ENCODE data around the gene IL12RB1.
"Not testable (repeated sequence)": the region's sequence is repeated elsewhere in the genome, so short reads cannot be mapped to it uniquely, and the experiment has no call there.

IL12RB1 gene

GRCh38 chr19:18093439-18094161 lies 6.9 kb upstream of the IL12RB1 start:
- H3K27ac ChIP-seq (ENCODE audit: low read depth, low read length): no peak overlapping the region

GRCh38 chr19:18091217-18091608 lies 4.5 kb upstream of the IL12RB1 start:
- Histone ChIP-seq H3K36me3 (ENCODE audit: control insufficient read depth, insufficient read depth, low read length) (no peaks in the 10 kb centered on the region), H3K4me1 (ENCODE audit: control insufficient read depth, insufficient read depth, low read length) (no peaks in the 10 kb centered on the region), H3K27me3 (ENCODE audit: control insufficient read depth, insufficient read depth, low read length) (no peaks in the 10 kb centered on the region), H3K4me3 (ENCODE audit: low read length) (no peak overlapping the region), H3K9ac (ENCODE audit: low read length) (no peak overlapping the region), H3K27ac (ENCODE audit: low read depth, low read length) (no peak overlapping the region)

More at GRCh38 chr19:18093439-18094161, 6.9 kb upstream of the IL12RB1 start:
- no peaks in the 10 kb centered on the region for H3K27me3 ChIP-seq (ENCODE audit: control insufficient read depth, insufficient read depth, low read length)
- no peak overlapping the region for H3K4me3 ChIP-seq (ENCODE audit: low read length)
- no peak overlapping the region for H3K9ac ChIP-seq (ENCODE audit: low read length)
- H3K4me1 ChIP-seq (ENCODE audit: control insufficient read depth, insufficient read depth, low read length): peaks cover 4% of the 10 kb centered on the region
- no peaks in the 10 kb centered on the region for H3K36me3 ChIP-seq (ENCODE audit: control insufficient read depth, insufficient read depth, low read length)

GRCh38 chr19:18090545-18091216 lies 3.9 kb upstream of the IL12RB1 start:
- Histone ChIP-seq H3K27me3 (ENCODE audit: control insufficient read depth, insufficient read depth, low read length) (no peaks in the 10 kb centered on the region), H3K27ac (ENCODE audit: low read depth, low read length) (no peak overlapping the region), H3K36me3 (ENCODE audit: control insufficient read depth, insufficient read depth, low read length) (no peaks in the 10 kb centered on the region), H3K9ac (ENCODE audit: low read length) (no peak overlapping the region), H3K4me1 (ENCODE audit: control insufficient read depth, insufficient read depth, low read length) (no peaks in the 10 kb centered on the region), H3K4me3 (ENCODE audit: low read length) (no peak overlapping the region)

DNA sequence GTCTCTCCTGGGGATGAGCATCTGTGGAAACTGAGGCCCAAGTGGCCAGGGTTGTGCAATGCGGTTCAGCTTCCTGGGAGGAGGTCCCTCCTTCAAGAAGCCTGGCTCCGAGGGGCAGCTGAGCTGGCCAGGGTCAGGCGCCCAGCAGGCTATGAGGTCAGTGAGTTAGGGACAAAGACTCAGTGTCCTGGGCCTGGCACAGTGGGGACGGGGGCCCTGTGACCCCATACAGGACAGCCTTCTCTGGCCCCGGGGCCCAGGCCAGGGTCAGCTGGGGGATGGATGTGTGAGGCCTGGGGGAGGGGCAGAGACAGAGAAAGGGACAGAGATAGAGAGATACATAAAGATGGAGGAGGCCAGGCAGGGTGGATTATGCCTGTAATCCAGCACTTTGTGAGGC lies 3.0 kb upstream of the IL12RB1 start:
- H3K36me3 ChIP-seq (ENCODE audit: control insufficient read depth, insufficient read depth, low read length): no peaks in the 10 kb centered on the region
- H3K4me1 ChIP-seq (ENCODE audit: control insufficient read depth, insufficient read depth, low read length): no peaks in the 10 kb centered on the region
- H3K9ac ChIP-seq (ENCODE audit: low read length): no peak overlapping the region
- no peaks in the 10 kb centered on the region for H3K27me3 ChIP-seq (ENCODE audit: control insufficient read depth, insufficient read depth, low read length)
- H3K4me3 ChIP-seq (ENCODE audit: low read length): no peak overlapping the region
- H3K27ac ChIP-seq (ENCODE audit: low read depth, low read length): no peak overlapping the region

DNA sequence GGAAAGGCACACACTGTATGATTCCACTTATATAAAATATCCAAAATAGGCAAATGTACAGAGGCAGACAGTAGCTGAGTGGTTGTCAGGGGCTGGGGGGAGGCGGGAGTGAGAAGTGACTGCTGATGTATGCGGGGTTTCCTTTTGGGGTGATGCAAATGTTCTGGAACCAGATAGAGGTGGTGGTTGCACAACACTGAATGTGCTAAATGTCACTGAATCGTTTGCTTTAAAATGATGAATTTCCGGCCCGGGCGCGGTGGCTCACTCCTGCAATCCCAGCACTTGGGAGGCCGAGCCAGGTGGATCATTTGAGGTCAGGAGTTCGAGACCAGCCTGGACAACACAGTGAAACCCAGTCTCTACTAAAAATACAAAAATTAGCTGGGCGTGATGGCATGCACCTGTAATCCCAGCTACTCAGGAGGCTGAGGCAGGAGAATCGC lies 2.4 kb upstream of the IL12RB1 start:
- not testable (repeated sequence) for H3K4me3 ChIP-seq (ENCODE audit: low read length); H3K9ac ChIP-seq (ENCODE audit: low read length); H3K27ac ChIP-seq (ENCODE audit: low read depth, low read length); H3K36me3 ChIP-seq (ENCODE audit: control insufficient read depth, insufficient read depth, low read length); H3K4me1 ChIP-seq (ENCODE audit: control insufficient read depth, insufficient read depth, low read length); H3K27me3 ChIP-seq (ENCODE audit: control insufficient read depth, insufficient read depth, low read length)

DNA sequence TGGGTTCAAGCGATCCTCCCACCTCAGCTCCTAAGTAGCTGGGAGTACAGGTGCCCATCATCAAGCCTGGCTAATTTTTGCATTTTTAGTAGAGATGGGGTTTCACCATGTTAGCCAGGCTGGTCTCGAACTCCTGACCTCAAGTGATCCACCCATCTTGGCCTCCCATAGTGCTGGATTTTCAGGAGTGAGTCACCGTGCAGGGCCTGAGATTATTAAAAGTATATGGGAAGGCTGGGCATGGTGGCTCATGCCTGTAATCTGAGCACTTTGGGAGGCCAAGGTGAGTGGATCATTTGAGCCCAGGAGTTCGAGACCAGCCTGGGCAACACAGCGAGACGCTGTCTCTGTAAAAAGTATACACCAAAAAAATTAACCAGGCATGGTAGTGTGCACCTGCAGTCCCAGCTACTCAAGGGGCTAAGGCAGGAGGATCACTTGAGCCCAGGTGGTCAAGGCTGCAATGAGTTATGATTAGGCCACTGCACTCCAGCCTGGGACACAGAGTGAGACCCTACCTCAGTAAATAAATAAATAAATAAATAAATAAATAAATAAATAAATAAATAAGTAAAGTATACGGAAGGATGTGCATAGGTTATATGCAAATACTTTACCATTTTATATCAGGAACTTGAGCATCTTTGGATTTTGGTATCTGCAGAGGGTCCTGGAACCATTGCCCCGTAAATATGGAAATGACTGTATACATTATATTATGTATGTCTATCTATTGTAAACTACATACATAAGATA lies 854 bp downstream of the IL12RB1 start:
- Histone ChIP-seq H3K27me3 (ENCODE audit: control insufficient read depth, insufficient read depth, low read length) (no peaks in the 10 kb centered on the region), H3K9ac (ENCODE audit: low read length) (no peak overlapping the region), H3K4me3 (ENCODE audit: low read length) (no peak overlapping the region), H3K4me1 (ENCODE audit: control insufficient read depth, insufficient read depth, low read length) (no peaks in the 10 kb centered on the region), H3K27ac (ENCODE audit: low read depth, low read length) (no peak overlapping the region), H3K36me3 (ENCODE audit: control insufficient read depth, insufficient read depth, low read length) (no peaks in the 10 kb centered on the region)

GRCh38 chr19:18083929-18084684 lies 2.6 kb downstream of the IL12RB1 start:
- Histone ChIP-seq H3K4me1 (ENCODE audit: control insufficient read depth, insufficient read depth, low read length) (no peaks in the 10 kb centered on the region), H3K36me3 (ENCODE audit: control insufficient read depth, insufficient read depth, low read length) (no peaks in the 10 kb centered on the region), H3K4me3 (ENCODE audit: low read length) (no peak overlapping the region), H3K27ac (ENCODE audit: low read depth, low read length) (no peak overlapping the region), H3K9ac (ENCODE audit: low read length) (no peak overlapping the region), H3K27me3 (ENCODE audit: control insufficient read depth, insufficient read depth, low read length) (no peaks in the 10 kb centered on the region)

DNA sequence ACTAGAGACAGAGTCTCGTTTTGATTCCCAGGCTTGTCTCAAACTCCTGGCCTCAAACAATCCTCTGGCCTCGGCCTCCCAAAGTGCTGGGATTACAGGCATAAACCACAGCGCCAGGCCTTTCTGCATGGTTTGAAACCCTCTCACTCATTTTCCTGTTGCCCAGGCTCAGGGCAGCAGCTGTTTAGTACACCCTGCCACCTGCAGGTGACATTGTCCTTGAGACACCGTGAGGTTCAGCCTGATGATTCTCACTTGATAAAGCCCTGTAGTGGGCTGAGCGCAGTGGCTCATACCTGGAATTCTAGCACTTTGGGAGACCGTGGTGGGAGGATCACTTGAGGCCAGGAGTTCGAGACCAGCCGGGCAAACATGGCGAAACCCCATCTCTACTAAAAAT lies 12.5 kb downstream of the IL12RB1 start:
- Histone ChIP-seq H3K9ac (ENCODE audit: low read length) (no peak overlapping the region), H3K4me1 (ENCODE audit: control insufficient read depth, insufficient read depth, low read length) (no peaks in the 10 kb centered on the region), H3K4me3 (ENCODE audit: low read length) (no peak overlapping the region), H3K27ac (ENCODE audit: low read depth, low read length) (no peak overlapping the region), H3K27me3 (ENCODE audit: control insufficient read depth, insufficient read depth, low read length) (peaks cover 3% of the 10 kb centered on the region), H3K36me3 (ENCODE audit: control insufficient read depth, insufficient read depth, low read length) (no peaks in the 10 kb centered on the region)

- Histone ChIP-seq H3K9ac (ENCODE audit: low read length) (no peak overlapping the region), H3K27ac (ENCODE audit: low read depth, low read length) (no peak overlapping the region), H3K36me3 (ENCODE audit: control insufficient read depth, insufficient read depth, low read length) (no peaks in the 10 kb centered on the region), H3K27me3 (ENCODE audit: control insufficient read depth, insufficient read depth, low read length) (peaks cover 3% of the 10 kb centered on the region), H3K4me1 (ENCODE audit: control insufficient read depth, insufficient read depth, low read length) (no peaks in the 10 kb centered on the region), H3K4me3 (ENCODE audit: low read length) (no peak overlapping the region)
These were observed 13.5 kb downstream of the IL12RB1 start for GRCh38 chr19:18073197-18073596.

- peaks cover 3% of the 10 kb centered on the region for H3K27me3 ChIP-seq (ENCODE audit: control insufficient read depth, insufficient read depth, low read length)
- H3K9ac ChIP-seq (ENCODE audit: low read length): no peak overlapping the region
- no peak overlapping the region for H3K27ac ChIP-seq (ENCODE audit: low read depth, low read length)
- no peaks in the 10 kb centered on the region for H3K4me1 ChIP-seq (ENCODE audit: control insufficient read depth, insufficient read depth, low read length)
- no peaks in the 10 kb centered on the region for H3K36me3 ChIP-seq (ENCODE audit: control insufficient read depth, insufficient read depth, low read length)
- no peak overlapping the region for H3K4me3 ChIP-seq (ENCODE audit: low read length)
These were observed 14.4 kb downstream of the IL12RB1 start for GRCh38 chr19:18072335-18072734.

DNA sequence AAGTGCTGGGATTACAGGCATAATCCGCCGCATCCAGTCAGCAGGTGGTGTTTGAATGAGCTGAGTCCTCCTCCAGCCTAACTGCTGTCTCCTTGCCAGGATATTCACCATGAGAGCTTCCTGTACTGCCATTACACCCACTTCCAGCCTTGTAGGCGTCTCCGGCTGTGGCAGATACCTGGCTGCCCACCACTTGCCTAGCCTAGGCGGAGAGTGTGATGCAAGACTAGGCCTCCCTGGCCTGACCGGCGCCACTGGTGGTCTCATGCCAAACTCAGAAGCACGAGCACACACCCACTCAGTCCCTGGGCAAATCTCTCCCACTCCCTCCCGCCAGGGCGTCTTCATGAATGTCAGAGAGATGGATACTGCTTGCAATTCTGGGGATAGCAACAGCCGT lies 16.6 kb downstream of the IL12RB1 start:
- no peaks in the 10 kb centered on the region for H3K4me1 ChIP-seq (ENCODE audit: control insufficient read depth, insufficient read depth, low read length)
- H3K36me3 ChIP-seq (ENCODE audit: control insufficient read depth, insufficient read depth, low read length): no peaks in the 10 kb centered on the region
- H3K27ac ChIP-seq (ENCODE audit: low read depth, low read length): no peak overlapping the region
- H3K9ac ChIP-seq (ENCODE audit: low read length): no peak overlapping the region
- H3K27me3 ChIP-seq (ENCODE audit: control insufficient read depth, insufficient read depth, low read length): peaks cover 3% of the 10 kb centered on the region
- H3K4me3 ChIP-seq (ENCODE audit: low read length): no peak overlapping the region

DNA sequence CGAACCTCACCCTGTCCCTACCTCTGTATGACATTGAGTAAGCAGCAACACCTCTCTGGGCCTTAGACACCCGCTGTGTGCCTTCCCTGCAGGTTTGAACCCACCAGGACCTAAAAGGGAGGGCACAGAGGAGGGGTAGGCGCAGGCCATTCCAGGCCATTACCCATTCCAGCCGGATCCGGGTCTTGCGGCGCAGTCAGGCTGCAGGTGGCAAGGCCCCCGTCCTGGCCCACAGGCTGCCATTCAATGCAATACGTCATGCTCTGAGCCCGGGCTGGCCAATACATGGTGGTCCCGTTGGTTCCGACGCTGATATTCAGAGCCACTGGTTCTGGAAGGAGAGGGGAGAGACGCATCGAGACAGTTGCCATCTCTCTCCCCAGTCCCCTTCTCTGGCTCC lies 17.4 kb downstream of the IL12RB1 start:
- H3K36me3 ChIP-seq (ENCODE audit: control insufficient read depth, insufficient read depth, low read length): no peaks in the 10 kb centered on the region
- H3K9ac ChIP-seq (ENCODE audit: low read length): no peak overlapping the region
- no peaks in the 10 kb centered on the region for H3K4me1 ChIP-seq (ENCODE audit: control insufficient read depth, insufficient read depth, low read length)
- no peak overlapping the region for H3K4me3 ChIP-seq (ENCODE audit: low read length)
- H3K27me3 ChIP-seq (ENCODE audit: control insufficient read depth, insufficient read depth, low read length): peaks cover 3% of the 10 kb centered on the region
- H3K27ac ChIP-seq (ENCODE audit: low read depth, low read length): no peak overlapping the region
